HTERT RPE-1 (cell line): Measurements from ENCODE around the gene CELA2B.

ENCODE experiments used
- in situ Hi-C: fragments of 300-500 bp; cut with MboI; formaldehyde crosslinking; loops from 4 replicates; pipeline ENCODE4 v1.14.3; 2020; ENCODE audit warnings: low sequenced_read_pairs

The CELA2B gene

GRCh38 chr1:15524021-15524282 lies 48.0 kb downstream of the CELA2B start, which contains the start of gene CASP9:
Gene CASP9 (minus strand): TSS chr1:15524215. CDS start chr1:15524200, 15 bp downstream.
- in situ Hi-C loops: no loop called here

GRCh38 chr1:15524283-15525049 lies 48.6 kb downstream of the CELA2B start:
- in situ Hi-C loops: no loop called here

GRCh38 chr1:15525050-15526020 lies 49.4 kb downstream of the CELA2B start:
- in situ Hi-C loops: no loop called here

GRCh38 chr1:15526021-15526489 lies 50.2 kb downstream of the CELA2B start:
- in situ Hi-C loops: no loop called here

GRCh38 chr1:15526490-15527339 lies 50.8 kb downstream of the CELA2B start, which contains the start of gene DNAJC16:
Gene DNAJC16 (plus strand): TSS chr1:15526848. CDS start chr1:15529106, 2,258 bp downstream.
- in situ Hi-C loops: no loop called here

GRCh38 chr1:15531003-15531402 lies 55.1 kb downstream of the CELA2B start:
- in situ Hi-C loops: no loop called here

- in situ Hi-C loops: no loop called here
Measured at GRCh38 chr1:15531682-15532081, 55.8 kb downstream of the CELA2B start.

GRCh38 chr1:15538771-15539170 lies 62.9 kb downstream of the CELA2B start:
- in situ Hi-C loops: no loop called here

- in situ Hi-C loops: no loop called here
Measured at GRCh38 chr1:15540186-15540585, 64.3 kb downstream of the CELA2B start.
